HepG2 (cell line): ENCODE data around the gene SPNS1. TPM values are rescaled to one million over a fixed set of nuclear protein-coding genes. Genes with fewer than 3 reads are reported as not detected.
A peak's percentile ranks its signal among the peaks of the same experiment; 100 is the strongest.

Experiments
- HNRNPK ChIP-seq: fragments of 200-400 bp; formaldehyde crosslinking; IDR thresholded peaks from 2 replicates; pipeline ENCODE4 v1.6.1; 2018; ENCODE audit warnings: low read length, low read depth, moderate library complexity, mild to moderate bottlenecking; ENCODE audit not compliant: poor library complexity, severe bottlenecking
- HNRNPLL ChIP-seq: fragments of 200-400 bp; formaldehyde crosslinking; IDR thresholded peaks from 2 replicates; pipeline ENCODE4 v1.6.1; 2017; ENCODE audit warnings: mild to moderate bottlenecking, low read depth, low read length; ENCODE audit not compliant: poor library complexity, severe bottlenecking
- ISL2 ChIP-seq: sonication (generic); formaldehyde crosslinking; IDR thresholded peaks from 2 replicates; pipeline ENCODE4 v1.5.0; 2020; ENCODE audit warnings: missing genetic modification reagents
- JARID2 ChIP-seq: sonication (generic); formaldehyde crosslinking; IDR thresholded peaks from 2 replicates; pipeline ENCODE4 v1.8.1; 2023; ENCODE audit warnings: missing genetic modification reagents, inconsistent platforms; ENCODE audit not compliant: insufficient replicate concordance
- KDM2A ChIP-seq: sonication (generic); formaldehyde crosslinking; IDR thresholded peaks from 2 replicates; pipeline ENCODE4 v1.4.0; 2020; ENCODE audit warnings: low read depth, missing genetic modification reagents, borderline replicate concordance
- MIER2 ChIP-seq: IDR thresholded peaks from 2 replicates; pipeline ENCODE4 v1.6.1; 2016; ENCODE audit warnings: missing biosample characterization, missing genetic modification reagents
- PCBP1 ChIP-seq: fragments of 200-400 bp; formaldehyde crosslinking; IDR thresholded peaks from 2 replicates; pipeline ENCODE4 v1.6.1; 2017; ENCODE audit warnings: mild to moderate bottlenecking, low read depth, low read length, borderline replicate concordance
- REXO4 ChIP-seq: sonication (generic); formaldehyde crosslinking; IDR thresholded peaks from 2 replicates; pipeline ENCODE4 v1.8.0; 2022; ENCODE audit warnings: missing genetic modification reagents, mild to moderate bottlenecking, borderline replicate concordance
- SMARCC2 ChIP-seq: fragments of 450-650 bp; IDR thresholded peaks from 2 replicates; pipeline ENCODE4 v1.6.1; 2017; ENCODE audit warnings: antibody characterized with exemption, mild to moderate bottlenecking
- SOX6 ChIP-seq, 2 experiments: fragments of 450-650 bp in 1 of 2; sonication (generic) in 1 of 2; formaldehyde crosslinking in 1 of 2; IDR thresholded peaks; 2 replicates each; pipeline versions ENCODE4 v1.4.0 to v1.6.1; 2017 to 2020; ENCODE audit warnings: antibody characterized with exemption in 1 of 2, mild to moderate bottlenecking in 1 of 2, missing genetic modification reagents in 1 of 2
- ZNF124 ChIP-seq: sonication (generic); formaldehyde crosslinking; IDR thresholded peaks from 2 replicates; pipeline ENCODE4 v1.4.0; 2020; ENCODE audit warnings: missing genetic modification reagents
- ZNF138 ChIP-seq: sonication (generic); formaldehyde crosslinking; IDR thresholded peaks from 2 replicates; pipeline ENCODE4 v1.5.0; 2020; ENCODE audit warnings: mild to moderate bottlenecking, low read depth, missing genetic modification reagents
- ZNF558 ChIP-seq: sonication (generic); formaldehyde crosslinking; IDR thresholded peaks from 2 replicates; pipeline ENCODE4 v1.9.0; 2022; ENCODE audit warnings: mild to moderate bottlenecking, missing genetic modification reagents, borderline replicate concordance
- ZNF678 ChIP-seq: sonication (generic); formaldehyde crosslinking; IDR thresholded peaks from 2 replicates; pipeline ENCODE4 v1.4.0; 2020; ENCODE audit warnings: mild to moderate bottlenecking, missing genetic modification reagents
- ZNF746 ChIP-seq: sonication (generic); formaldehyde crosslinking; IDR thresholded peaks from 2 replicates; pipeline ENCODE4 v1.8.0; 2022; ENCODE audit warnings: mild to moderate bottlenecking, missing genetic modification reagents
- ZNF775 ChIP-seq: sonication (generic); formaldehyde crosslinking; IDR thresholded peaks from 2 replicates; pipeline ENCODE4 v1.4.0; 2020; ENCODE audit warnings: missing genetic modification reagents, mild to moderate bottlenecking, moderate library complexity, borderline replicate concordance
- ZNF839 ChIP-seq: sonication (generic); formaldehyde crosslinking; IDR thresholded peaks from 2 replicates; pipeline ENCODE4 v1.4.0; 2020; ENCODE audit warnings: missing genetic modification reagents, mild to moderate bottlenecking, borderline replicate concordance
- polyA plus RNA-seq, 8 experiments: library from polyadenylated mRNA; depleted of rRNA in 3 of 8; stranded (reverse) in 7 of 8; unstranded in 1 of 8; fragments of >200 nt; fragmentation: Illumina TruSeq in 4 of 8; extraction: Trizol in 4 of 8; gene quantifications; 2 replicates each; pipeline versions ENCODE4 v1.2.1 to v1.2.3, GENCODE V29; 2011 to 2016; ENCODE audit warnings: low read depth in 4 of 8, missing spikeins in 1 of 8, mixed read lengths in 1 of 8; ENCODE audit not compliant: insufficient read depth in 1 of 8
- total RNA-seq, 5 experiments: library from RNA; depleted of rRNA; stranded (reverse); fragments of >200 nt; fragmentation: Illumina TruSeq; extraction: Trizol; gene quantifications; 2 replicates each; pipeline ENCODE4 v1.2.3, GENCODE V29; 2016; ENCODE audit warnings: low read depth in 1 of 5
- TF ChIP-seq, protein P1 (sequence below): sonication (generic); formaldehyde crosslinking; IDR thresholded peaks from 2 replicates; pipeline ENCODE4 v1.5.0; 2020; ENCODE audit warnings: missing genetic modification reagents
- TF ChIP-seq, protein P2 (sequence below): sonication (generic); formaldehyde crosslinking; IDR thresholded peaks from 2 replicates; pipeline ENCODE4 v1.8.0; 2022; ENCODE audit warnings: low read depth, missing genetic modification reagents

Gene SPNS1
- total and polyA plus RNA-seq, 2 of the 13 experiments (the other 11 are each of a cell fraction or from before 2014, with no cell fraction given), result 25.6 to 38.8 TPM

DNA sequence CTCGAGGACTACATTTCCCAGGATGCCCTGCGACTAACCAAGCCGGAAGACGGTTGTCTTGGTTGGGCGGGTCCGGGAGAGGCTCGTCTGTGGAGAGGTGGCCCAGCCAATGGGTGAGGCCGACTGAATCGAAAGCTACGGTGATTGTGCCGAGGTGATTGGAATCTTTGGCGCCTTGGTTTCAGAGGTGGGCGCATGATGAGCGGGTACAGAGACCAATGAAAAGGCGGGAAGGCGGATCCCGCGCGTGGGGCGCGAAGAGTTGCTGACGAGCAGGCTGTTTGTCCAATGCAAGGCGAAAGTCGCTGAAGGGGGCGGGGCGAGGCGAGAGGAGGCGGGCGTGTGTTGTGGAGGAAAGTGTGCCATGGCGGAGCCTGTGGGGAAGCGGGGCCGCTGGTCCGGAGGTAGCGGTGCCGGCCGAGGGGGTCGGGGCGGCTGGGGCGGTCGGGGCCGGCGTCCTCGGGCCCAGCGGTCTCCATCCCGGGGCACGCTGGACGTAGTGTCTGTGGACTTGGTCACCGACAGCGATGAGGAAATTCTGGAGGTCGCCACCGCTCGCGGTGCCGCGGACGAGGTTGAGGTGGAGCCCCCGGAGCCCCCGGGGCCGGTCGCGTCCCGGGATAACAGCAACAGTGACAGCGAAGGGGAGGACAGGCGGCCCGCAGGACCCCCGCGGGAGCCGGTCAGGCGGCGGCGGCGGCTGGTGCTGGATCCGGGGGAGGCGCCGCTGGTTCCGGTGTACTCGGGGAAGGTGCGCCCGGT, 23.7 kb upstream of the SPNS1 start, which contains the start of gene NFATC2IP (continued):
- TF ChIP-seq SOX6 (IDR thresholded peaks at IDR 0.05) (no peak), SOX6 (CRISPR knock-in tag; IDR thresholded peaks at IDR 0.05) (no peak), ZNF558 (no peak), ZNF746 (CRISPR knock-in tag) (no peak), ZNF678 (CRISPR knock-in tag) (no peak), KDM2A (CRISPR knock-in tag) (no peak), REXO4 (CRISPR knock-in tag) (no peak), ZNF839 (CRISPR knock-in tag) (no peak), ZNF124 (CRISPR knock-in tag) (peak; percentile 71), MIER2 (no peak), SMARCC2 (no peak), HNRNPLL (peak; percentile 52), HNRNPK (peak; percentile 93), ISL2 (CRISPR knock-in tag) (peak; percentile 5; the same call in 1 of the 2 replicates), JARID2 (CRISPR knock-in tag) (no peak), PCBP1 (0 out of 2 replicates have a peak, but pooled peaks have one; percentile 74), ZNF138 (CRISPR knock-in tag) (0 out of 2 replicates have a peak, but pooled peaks have one; percentile 44), ZNF775 (CRISPR knock-in tag) (no peak)
- TF ChIP-seq, protein P1, sequence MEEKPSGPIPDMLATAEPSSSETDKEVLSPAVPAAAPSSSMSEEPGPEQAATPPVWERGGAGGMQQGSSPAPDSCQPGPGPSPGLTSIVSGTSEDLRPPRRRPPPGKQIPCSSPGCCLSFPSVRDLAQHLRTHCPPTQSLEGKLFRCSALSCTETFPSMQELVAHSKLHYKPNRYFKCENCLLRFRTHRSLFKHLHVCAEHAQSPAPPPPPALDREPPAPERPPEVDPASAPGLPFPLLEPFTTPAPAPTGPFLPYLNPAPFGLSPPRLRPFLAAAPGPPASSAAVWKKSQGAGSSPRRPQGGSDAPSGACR (CRISPR knock-in tag), result no peak
- TF ChIP-seq, protein P2, sequence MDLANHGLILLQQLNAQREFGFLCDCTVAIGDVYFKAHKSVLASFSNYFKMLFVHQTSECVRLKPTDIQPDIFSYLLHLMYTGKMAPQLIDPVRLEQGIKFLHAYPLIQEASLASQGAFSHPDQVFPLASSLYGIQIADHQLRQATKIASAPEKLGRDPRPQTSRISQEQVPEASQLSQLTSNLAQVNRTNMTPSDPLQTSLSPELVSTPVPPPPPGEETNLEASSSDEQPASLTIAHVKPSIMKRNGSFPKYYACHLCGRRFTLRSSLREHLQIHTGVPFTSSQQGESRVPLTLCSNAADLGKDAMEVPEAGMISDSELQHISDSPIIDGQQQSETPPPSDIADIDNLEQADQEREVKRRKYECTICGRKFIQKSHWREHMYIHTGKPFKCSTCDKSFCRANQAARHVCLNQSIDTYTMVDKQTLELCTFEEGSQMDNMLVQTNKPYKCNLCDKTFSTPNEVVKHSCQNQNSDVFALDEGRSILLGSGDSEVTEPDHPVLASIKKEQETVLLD (CRISPR knock-in tag), result peak; percentile 55; the same call in 1 of the 2 replicates
